Effector memory CD8-positive, alpha-beta T cell (primary cell): ENCODE results near the gene SYT8.

ENCODE experiments used
- ATAC-seq: fragments of 150-1000 bp; cut with Tn5 transposase; replicated peaks from 2 replicates; pipeline ENCODE4 v1.10.0; 2021; ENCODE audit warnings: mild to moderate bottlenecking, moderate library complexity
- DNase-seq, 3 experiments: peaks; one replicate each; pipeline ENCODE4 v3.0.0; 2021
- H3K27ac Mint-ChIP-seq, 2 donors: one replicate each; pipeline ENCODE4 v1.8.0; 2022; ENCODE audit warnings: mild to moderate bottlenecking in 2 of 2, mixed read lengths in 2 of 2, moderate library complexity in 2 of 2
- H3K27me3 Mint-ChIP-seq, 2 donors: one replicate each; pipeline ENCODE4 v1.8.0; 2022; ENCODE audit warnings: mixed read lengths in 2 of 2
- H3K36me3 Mint-ChIP-seq: one replicate; pipeline ENCODE4 v1.8.0; 2022; ENCODE audit warnings: mild to moderate bottlenecking, moderate library complexity, mixed read lengths; ENCODE audit not compliant: insufficient read depth
- H3K4me1 Mint-ChIP-seq, 2 donors: one replicate each; pipeline ENCODE4 v1.8.0; 2022; ENCODE audit warnings: low read depth in 2 of 2, mixed read lengths in 2 of 2
- H3K4me3 Mint-ChIP-seq, 2 donors: one replicate each; pipeline ENCODE4 v1.8.0; 2022; ENCODE audit warnings: mild to moderate bottlenecking in 2 of 2, mixed read lengths in 2 of 2, moderate library complexity in 2 of 2
- H3K9me3 Mint-ChIP-seq, 2 donors: one replicate each; pipeline ENCODE4 v1.8.0; 2022; ENCODE audit warnings: mixed read lengths in 2 of 2

The SYT8 gene

DNA sequence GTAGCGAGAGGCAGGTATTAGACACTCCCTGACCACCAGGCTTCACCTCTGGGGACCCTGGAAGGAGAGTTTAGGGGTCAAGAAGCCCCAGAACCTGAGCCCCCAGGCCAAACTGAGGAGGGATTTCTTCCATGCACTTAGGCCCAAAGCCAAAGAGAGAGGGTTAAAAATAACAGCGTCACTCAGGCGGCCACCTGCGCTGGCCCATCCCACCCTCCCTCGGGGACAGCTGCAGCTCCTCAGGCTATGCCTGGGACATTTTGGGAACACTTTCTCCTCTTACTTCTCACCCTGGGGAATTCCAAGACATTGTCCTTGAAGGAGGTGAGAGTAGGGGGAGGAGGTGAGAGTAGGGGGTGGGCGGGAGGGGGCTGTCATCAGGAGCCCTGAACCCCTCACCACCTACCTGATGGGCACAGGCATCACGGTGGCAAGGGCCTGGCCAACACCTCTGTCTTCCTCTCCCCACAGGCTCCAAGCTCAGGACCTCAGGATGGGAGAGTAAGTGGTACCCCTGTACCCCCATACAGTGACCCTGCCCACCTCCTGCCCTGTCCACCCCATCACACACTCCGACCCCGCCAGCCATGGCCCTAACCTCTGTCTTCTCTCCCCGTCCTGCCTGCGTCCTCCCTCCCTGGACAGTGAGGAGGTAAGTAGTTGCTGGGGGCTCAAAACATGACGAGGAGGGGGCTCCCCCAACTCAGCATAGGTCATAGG is 4.6 kb downstream of the SYT8 start:
- no peaks in the 10 kb centered on the region for H3K9me3 Mint-ChIP-seq
- H3K4me3 Mint-ChIP-seq: peak overlapping the region; percentile 7 to 57
- ATAC-seq (no peak), DNase-seq (no peak)
- no peaks in the 10 kb centered on the region for H3K36me3 Mint-ChIP-seq
- H3K27ac Mint-ChIP-seq: peak overlapping the region; percentile 51 to 82
- peaks cover 0 to 5% of the 10 kb centered on the region in 2 donors for H3K27me3 Mint-ChIP-seq
- peaks cover 23 to 24% of the 10 kb centered on the region in 2 donors for H3K4me1 Mint-ChIP-seq

DNA sequence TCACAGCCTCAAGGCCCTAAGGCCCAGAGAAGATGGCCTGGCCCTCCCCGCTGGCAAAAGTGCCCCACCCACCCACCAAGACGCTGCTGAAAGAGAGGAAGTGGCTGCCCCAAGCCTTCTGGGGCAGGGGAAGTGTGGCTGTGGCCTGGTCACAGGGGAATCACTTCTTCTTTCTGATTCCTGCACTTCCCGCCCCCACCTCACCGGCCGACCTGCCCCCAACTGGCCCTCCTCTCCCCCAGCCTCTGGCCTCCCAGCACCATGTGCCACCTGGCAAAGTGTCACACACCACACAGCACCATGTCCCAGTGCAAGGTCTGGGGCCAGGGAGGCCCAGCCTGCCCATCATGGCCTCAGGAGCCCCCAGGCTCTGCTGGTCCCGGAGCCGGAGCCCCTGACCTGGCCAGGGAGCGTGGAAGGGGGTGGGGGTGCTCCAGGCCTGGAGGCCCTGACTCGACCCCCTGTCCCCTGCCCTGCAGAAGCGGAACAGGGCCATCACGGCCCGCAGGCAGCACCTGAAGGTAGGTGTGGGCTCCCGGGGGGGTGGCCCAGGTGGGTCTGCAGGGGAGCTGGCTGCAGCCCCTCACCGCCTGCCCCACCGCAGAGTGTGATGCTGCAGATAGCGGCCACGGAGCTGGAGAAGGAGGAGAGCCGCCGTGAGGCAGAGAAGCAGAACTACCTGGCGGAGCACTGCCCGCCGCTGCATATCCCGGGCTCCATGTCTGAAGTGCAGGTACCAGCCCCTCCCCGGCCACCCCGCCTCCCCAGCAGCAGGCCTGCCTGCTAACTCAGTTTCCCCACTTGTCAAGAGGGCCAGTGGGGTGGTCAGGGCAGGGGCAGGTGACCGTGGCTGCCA is 5.4 kb downstream of the SYT8 start:
- no peak for DNase-seq
- H3K36me3 Mint-ChIP-seq: peaks cover 4% of the 10 kb centered on the region
- no peaks in the 10 kb centered on the region for H3K9me3 Mint-ChIP-seq
- no peak for ATAC-seq
- peak overlapping the region; percentile 7 to 57 for H3K4me3 Mint-ChIP-seq
- peaks cover 31 to 32% of the 10 kb centered on the region in 2 donors for H3K4me1 Mint-ChIP-seq
- no peaks in the 10 kb centered on the region for H3K27me3 Mint-ChIP-seq
- H3K27ac Mint-ChIP-seq: peak overlapping the region; percentile 51 to 82

DNA sequence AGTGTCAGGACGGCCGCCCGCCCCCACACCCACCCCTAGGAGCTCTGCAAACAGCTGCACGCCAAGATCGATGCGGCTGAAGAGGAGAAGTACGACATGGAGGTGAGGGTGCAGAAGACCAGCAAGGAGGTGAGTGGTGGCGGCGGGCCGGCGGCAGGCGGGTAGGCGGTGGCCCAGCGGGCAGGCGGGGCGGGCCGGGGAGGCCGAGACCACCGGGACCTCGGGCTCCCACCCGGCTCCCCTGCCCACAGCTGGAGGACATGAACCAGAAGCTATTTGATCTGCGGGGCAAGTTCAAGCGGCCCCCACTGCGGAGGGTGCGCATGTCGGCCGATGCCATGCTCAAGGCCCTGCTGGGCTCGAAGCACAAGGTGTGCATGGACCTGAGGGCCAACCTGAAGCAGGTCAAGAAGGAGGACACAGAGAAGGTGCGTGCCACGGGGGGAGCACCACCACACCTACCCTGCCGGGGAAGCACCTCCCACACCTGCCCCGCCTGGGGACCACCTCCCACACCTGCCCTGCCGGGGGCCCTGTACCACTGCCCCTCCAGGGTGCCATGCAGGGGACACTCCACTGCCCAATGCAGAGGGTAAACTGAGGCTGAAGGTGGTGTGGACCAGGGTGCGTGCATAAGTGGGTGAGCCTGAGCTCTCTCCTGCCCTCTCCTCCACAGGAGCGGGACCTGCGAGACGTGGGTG is 6.1 kb downstream of the SYT8 start:
- H3K9me3 Mint-ChIP-seq: no peaks in the 10 kb centered on the region
- no peak overlapping the region for H3K4me3 Mint-ChIP-seq
- H3K36me3 Mint-ChIP-seq: peaks cover 4% of the 10 kb centered on the region
- H3K27ac Mint-ChIP-seq: peak overlapping the region in 1 of 2 donors; percentile 71
- no peaks in the 10 kb centered on the region for H3K27me3 Mint-ChIP-seq
- ATAC-seq (no peak), DNase-seq (no peak)
- H3K4me1 Mint-ChIP-seq: peaks cover 37 to 39% of the 10 kb centered on the region in 2 donors

DNA sequence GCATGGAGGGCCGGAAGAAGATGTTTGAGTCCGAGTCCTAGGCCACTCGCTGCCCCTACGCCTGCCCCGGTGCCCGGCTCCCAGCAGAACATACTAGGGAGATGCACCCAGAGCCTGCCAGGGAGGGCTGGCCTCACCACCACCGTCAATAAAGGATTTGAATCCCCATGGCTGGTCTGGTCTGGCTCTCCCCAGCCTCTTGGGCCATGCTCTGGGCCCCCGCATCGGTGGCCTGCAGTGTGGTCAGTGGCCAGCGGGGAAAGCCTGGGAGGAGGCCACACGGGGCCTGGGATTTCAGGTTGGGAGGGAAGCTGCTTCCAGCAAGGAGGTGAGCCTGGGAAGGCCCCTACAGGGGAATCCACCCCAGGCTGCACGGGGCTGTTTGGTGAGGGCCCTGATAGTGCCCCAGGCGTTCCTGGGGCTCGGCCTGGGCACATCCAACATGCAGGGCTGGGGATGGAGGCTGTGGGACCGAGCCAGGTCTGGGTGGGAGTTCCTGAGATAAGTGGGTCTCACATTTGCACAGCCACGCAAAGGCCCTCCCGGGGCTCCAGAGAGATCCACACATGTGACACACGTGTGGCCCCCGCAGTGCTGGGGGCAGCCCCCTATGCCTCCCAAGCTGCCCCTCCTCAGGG is 6.8 kb downstream of the SYT8 start:
- no peak for ATAC-seq
- H3K27me3 Mint-ChIP-seq: no peaks in the 10 kb centered on the region
- DNase-seq: no peak
- H3K4me3 Mint-ChIP-seq: no peak overlapping the region
- H3K36me3 Mint-ChIP-seq: peaks cover 4% of the 10 kb centered on the region
- H3K27ac Mint-ChIP-seq: peak overlapping the region in 1 of 2 donors; percentile 71
- no peaks in the 10 kb centered on the region for H3K9me3 Mint-ChIP-seq
- peaks cover 40% of the 10 kb centered on the region in 2 donors for H3K4me1 Mint-ChIP-seq

DNA sequence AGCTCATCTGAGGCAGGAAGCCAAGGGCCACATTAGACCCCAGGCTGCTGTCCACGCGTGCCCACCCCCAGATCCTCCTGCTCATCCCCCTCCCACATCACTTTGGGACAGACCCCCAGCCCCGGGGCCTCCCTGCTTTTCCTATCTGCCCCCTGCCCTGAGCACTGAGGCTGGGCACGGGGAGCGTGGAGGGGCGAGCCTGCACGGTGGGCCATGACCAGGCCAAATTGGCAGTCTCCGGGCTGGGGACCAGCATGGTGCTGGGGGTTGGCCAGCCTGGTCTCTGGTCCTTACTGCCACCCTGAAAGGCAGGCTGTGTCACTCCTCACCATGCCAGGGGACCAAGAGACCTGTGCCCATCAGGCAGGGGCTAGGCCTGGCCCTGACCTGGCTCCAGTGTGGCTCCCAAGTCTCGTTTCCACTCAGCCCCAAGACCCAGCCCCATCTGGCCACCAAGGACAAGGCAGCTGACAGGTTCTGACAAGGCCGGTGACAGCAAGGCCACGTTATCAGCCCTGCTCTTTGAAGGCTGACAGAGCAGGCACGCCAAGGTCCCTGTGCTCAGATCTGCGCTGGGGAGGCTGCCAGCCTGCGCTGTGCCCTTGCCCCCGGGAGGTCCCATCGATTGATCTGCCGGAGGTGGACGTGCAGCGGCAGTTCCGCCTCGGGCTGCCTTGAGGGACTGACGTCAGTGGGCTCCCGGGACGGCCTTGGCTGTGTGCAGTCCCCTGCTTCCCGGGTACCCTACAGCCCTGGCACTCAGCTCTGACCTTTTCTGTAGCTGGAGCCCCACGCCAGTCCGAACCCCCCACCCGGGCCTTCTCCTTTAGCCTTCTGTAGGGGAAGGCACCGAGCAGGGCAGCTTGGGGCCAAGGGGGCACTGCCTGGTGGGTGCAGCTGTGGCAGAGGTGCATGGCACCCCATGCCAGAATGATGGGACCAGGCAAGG is 7.6 kb downstream of the SYT8 start:
- Mint-ChIP-seq H3K27me3 (no peaks in the 10 kb centered on the region), H3K4me1 (peaks cover 43% of the 10 kb centered on the region in 2 donors), H3K9me3 (no peaks in the 10 kb centered on the region), H3K27ac (peak overlapping the region; percentile 88 to 97), H3K36me3 (peaks cover 4% of the 10 kb centered on the region), H3K4me3 (peak overlapping the region; percentile 72 to 82)
- ATAC-seq (no peak), DNase-seq (no peak)

DNA sequence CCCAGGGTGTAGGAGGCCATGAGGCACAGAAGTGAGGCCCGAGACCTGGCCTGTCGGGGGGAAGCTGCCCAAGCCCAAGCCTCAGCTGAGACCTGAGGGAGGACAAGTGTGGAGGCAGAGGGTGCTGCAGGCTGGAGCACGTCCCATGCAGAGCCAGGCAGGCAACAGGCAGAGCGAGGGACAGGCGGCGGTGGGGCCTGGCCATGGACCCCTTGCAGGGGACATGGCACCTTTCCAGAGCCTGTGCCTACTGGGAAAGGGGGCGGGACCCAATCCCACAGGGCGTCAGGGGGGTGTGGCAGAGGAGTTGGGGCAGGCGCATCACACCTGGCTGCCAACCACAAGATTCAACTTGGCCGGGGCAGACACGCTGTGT is 8.3 kb downstream of the SYT8 start:
- Mint-ChIP-seq H3K36me3 (peaks cover 4% of the 10 kb centered on the region), H3K9me3 (no peaks in the 10 kb centered on the region), H3K4me3 (peak overlapping the region; percentile 72 to 82), H3K27ac (peak overlapping the region; percentile 88 to 97), H3K27me3 (no peaks in the 10 kb centered on the region), H3K4me1 (peaks cover 41 to 48% of the 10 kb centered on the region in 2 donors)
- DNase-seq (no peak), ATAC-seq (no peak)

DNA sequence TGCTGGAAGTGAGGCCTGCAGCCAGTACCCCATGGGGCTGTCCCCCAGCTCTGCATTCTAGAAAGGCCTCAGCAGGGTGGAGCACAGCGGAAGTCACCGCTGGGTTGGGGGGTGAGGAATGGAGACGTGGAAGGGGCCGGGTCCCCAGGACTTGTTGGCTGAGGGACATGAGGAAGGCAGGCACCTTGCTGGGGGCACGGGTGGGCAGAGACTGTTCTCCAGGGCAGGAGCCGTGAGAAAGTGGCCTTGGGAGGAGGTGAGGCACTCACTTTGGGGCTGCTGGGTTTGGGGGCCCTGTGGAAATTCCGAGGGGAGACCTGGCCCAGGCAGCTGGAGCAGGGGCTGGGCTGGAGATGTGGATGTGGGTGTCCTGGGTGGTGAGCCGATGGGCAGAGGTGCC is 9.0 kb downstream of the SYT8 start:
- H3K4me1 Mint-ChIP-seq: peaks cover 46 to 55% of the 10 kb centered on the region in 2 donors
- peak overlapping the region; percentile 88 to 97 for H3K27ac Mint-ChIP-seq
- no peak for DNase-seq
- no peak for ATAC-seq
- H3K27me3 Mint-ChIP-seq: no peaks in the 10 kb centered on the region
- H3K4me3 Mint-ChIP-seq: peak overlapping the region; percentile 72 to 82
- H3K36me3 Mint-ChIP-seq: peaks cover 4% of the 10 kb centered on the region
- H3K9me3 Mint-ChIP-seq: no peaks in the 10 kb centered on the region

DNA sequence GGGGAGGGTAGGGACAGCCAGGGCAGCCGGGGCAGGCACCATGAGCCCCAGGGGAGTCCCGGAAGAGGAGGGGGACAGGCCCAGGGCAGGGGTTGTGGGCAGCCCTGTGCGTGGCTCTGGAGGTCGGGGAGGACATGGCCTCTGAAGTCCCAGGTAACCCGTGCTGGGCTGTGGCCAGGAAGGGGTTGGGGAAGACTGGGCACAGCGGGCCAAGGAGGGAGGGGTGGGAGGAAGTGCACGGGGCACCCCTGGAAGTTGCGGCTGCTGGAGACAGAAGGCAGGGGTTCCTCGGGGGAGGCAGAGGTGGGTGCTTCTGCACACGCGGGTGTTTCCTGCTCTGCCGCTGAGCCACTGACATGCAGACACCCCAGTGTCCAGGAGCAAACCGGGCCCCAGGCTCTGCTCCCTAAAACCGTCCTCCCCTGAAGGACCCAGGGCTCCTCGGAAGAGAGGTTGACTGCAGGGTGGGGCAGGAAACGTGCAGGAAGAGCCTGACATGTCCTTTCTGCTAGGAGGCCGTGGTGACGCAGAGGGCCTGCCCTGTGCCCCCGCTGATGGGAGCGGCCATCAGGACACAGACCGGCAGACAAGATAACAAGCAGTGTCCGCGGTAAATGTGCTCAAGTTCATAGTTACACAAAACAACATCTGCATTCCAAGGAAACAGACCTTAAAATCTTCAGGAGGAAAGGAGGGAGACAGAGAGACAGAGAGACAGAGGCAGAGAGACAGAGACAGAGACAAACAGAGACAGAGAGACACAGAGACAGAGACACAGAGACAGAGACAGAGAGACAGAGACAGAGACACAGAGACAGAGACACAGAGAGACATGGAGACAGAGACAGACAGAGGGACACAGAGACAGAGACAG is 9.7 kb downstream of the SYT8 start:
- H3K4me3 Mint-ChIP-seq: peak overlapping the region; percentile 72 to 82
- H3K36me3 Mint-ChIP-seq: peaks cover 4% of the 10 kb centered on the region
- peaks cover 53 to 61% of the 10 kb centered on the region in 2 donors for H3K4me1 Mint-ChIP-seq
- H3K27ac Mint-ChIP-seq: peak overlapping the region; percentile 88 to 97
- DNase-seq (peak in 1 of 3 experiments; percentile 32), ATAC-seq (peak; percentile 57)
- no peaks in the 10 kb centered on the region for H3K27me3 Mint-ChIP-seq
- no peaks in the 10 kb centered on the region for H3K9me3 Mint-ChIP-seq

DNA sequence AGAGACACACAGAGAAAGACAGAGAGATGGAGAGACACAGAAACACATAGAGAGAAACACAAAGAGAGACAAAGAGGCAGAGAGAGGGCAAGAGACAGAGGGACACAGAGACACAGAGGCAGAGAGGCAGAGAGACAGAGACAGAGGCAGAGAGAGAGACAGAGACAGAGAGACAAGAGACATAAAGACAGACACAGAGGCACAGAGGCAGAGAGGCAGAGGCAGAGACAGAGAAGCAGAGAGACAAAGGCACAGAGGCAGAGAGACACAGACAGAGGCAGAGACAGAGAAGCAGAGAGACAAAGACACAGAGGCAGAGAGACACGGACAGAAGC is 10.3 kb downstream of the SYT8 start:
- no peak for DNase-seq
- H3K27me3 Mint-ChIP-seq: no peaks in the 10 kb centered on the region
- peaks cover 53 to 57% of the 10 kb centered on the region in 2 donors for H3K4me1 Mint-ChIP-seq
- peaks cover 4% of the 10 kb centered on the region for H3K36me3 Mint-ChIP-seq
- H3K9me3 Mint-ChIP-seq: no peaks in the 10 kb centered on the region
- H3K27ac Mint-ChIP-seq: peak overlapping the region; percentile 88 to 97
- ATAC-seq: peak; percentile 5
- H3K4me3 Mint-ChIP-seq: peak overlapping the region; percentile 72 to 82

DNA sequence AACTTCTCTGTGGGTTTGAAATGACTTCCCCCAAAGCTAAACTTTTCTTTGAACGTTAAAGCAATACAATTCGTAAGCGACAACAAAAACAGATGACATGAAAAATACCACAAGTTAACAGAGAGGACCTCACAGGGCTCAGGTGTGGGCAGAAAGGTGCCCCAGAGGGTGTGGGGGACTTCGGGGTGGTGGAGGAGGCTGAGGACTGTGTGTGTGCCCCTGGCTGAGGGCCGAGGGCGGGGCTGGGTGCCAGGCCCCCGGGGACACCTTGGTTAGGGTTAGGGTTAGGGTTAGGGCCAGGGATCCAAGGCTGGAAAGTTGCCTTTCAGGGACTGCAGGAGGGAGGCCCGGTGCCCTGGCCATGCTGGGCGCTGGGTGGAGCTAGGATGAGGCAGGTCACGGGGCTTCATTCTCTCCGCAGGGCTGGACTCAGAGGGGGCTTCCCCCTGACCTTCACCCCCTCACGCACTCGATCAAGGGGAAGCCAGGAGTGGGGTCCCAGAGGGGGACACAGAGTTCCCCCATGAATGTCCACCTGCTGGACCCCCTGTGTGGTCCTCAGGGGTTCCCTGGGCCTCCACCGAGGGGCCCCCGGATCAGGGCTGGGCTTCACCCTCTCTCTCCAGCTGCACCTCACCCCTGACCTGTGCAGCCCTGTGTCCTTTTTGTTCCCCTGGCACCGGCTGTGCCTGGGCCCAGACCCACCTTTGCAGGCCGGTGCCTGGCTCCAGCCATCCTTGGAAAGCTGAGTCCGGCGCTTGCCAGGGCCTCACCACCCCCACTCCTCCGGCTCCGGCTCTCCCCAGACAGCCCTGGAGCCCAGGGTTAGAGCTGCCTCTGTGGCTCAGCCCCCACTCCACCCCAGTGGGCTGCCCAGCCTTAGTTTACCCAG is 11.0 kb downstream of the SYT8 start:
- ATAC-seq: peak; percentile 74
- peaks cover 60 to 64% of the 10 kb centered on the region in 2 donors for H3K4me1 Mint-ChIP-seq

DNA sequence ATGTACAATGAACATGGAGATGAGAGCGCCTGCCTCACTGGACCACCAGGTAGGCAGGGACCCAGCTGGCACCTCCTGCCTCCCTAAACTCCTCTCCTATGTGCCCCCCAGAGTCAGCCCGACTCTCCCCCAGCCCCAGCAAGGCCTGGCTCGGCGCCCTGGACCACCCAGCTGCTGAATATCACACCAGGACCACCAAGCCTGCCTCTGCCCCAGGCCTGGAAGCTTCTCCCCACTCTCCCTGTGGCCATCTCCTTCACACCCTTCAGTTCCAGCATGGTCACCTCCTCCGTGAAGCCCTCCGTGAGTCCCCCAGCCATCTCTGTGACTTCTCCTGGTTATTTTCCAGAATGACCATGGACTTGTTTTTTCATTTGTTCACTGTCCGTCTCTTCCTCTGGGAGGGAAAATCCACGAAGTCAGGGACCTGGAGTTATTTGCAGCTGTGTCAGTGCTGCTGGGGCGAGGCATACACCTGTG is 11.7 kb downstream of the SYT8 start:
- H3K4me3 Mint-ChIP-seq: peak overlapping the region; percentile 31 to 48
- no peaks in the 10 kb centered on the region for H3K9me3 Mint-ChIP-seq
- no peaks in the 10 kb centered on the region for H3K27me3 Mint-ChIP-seq
- ATAC-seq (no peak), DNase-seq (no peak)
- peak overlapping the region; percentile 62 to 88 for H3K27ac Mint-ChIP-seq
- peaks cover 63 to 70% of the 10 kb centered on the region in 2 donors for H3K4me1 Mint-ChIP-seq
- H3K36me3 Mint-ChIP-seq: peaks cover 19% of the 10 kb centered on the region

More for the DNA sequence above, 11.0 kb downstream of the SYT8 start:
- Mint-ChIP-seq H3K27ac (peak overlapping the region; percentile 88 to 97), H3K36me3 (peaks cover 12% of the 10 kb centered on the region), H3K9me3 (no peaks in the 10 kb centered on the region), H3K27me3 (no peaks in the 10 kb centered on the region), H3K4me3 (peak overlapping the region; percentile 72 to 82)
- DNase-seq: peak; percentile 37 to 43 (median 38)
